AG04449 (cell line): ENCODE data around the gene SETDB2.

ENCODE experiments used
- CTCF ChIA-PET: fragments of 350-600 bp; formaldehyde crosslinking; extraction: SDS; loops from one replicate; lab custom pipeline; 2021; ENCODE audit warnings: antibody characterized with exemption; lab: Yijun Ruan, JAX
- POLR2A ChIA-PET: fragments of 400-600, 350-600 bp; formaldehyde crosslinking; extraction: SDS; loops from one replicate; lab custom pipeline; 2020; ENCODE audit warnings: antibody characterized with exemption, inconsistent platforms; lab: Yijun Ruan, JAX
- DNase-seq: peaks from one replicate; pipeline ENCODE4 v3.0.0-alpha.2; 2010; ENCODE audit warnings: low read depth, low spot score
- H3K4me3 ChIP-seq: 2 replicates; pipeline ENCODE4 v1.5.1; 2011; ENCODE audit warnings: low read depth, mild to moderate bottlenecking, control low read depth, low read length
- TF ChIP-seq, protein P1 (sequence below): IDR thresholded peaks from one replicate; pipeline ENCODE4 v1.5.1; 2011; ENCODE audit warnings: mild to moderate bottlenecking, moderate library complexity, low read length, control low read depth, inconsistent platforms; ENCODE audit not compliant: insufficient read depth; ENCODE audit errors: missing control alignments

Gene SETDB2

DNA sequence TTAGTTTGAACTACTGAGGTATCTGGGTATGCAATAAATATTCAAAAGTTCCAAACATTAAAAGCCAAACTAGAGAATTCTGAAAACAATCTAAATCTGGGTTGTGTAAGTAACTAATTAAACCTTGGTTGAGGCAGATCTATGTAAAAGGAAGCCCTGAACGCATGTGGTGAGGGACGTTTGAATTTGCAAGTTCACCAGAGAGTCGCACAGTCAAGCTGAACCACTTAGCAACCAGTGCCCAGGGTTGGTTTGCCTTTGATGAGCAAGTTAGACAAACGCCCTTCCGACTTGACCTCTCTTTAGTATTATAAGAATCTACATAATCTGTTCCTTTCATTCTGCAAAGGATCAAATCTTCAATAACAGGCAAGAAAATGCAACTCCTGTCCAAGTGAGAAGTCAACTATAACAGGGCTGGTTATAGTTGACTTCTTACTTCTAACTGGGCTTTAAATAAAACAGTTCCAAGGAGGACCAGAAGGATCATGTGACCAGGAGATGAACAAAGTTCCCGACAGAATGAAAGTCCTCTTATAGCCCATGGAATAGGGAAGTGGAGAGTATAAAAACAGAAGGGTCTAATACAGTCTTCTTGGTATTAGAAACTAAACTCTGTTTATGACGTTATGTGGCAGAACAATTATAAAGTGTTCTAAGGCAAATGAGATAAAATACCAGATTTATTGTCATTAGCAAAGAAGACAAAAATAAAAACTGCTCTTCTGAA is 92.2 kb downstream of the SETDB2 start:
- H3K4me3 ChIP-seq = no peak overlapping the region
- TF ChIP-seq, protein P1, sequence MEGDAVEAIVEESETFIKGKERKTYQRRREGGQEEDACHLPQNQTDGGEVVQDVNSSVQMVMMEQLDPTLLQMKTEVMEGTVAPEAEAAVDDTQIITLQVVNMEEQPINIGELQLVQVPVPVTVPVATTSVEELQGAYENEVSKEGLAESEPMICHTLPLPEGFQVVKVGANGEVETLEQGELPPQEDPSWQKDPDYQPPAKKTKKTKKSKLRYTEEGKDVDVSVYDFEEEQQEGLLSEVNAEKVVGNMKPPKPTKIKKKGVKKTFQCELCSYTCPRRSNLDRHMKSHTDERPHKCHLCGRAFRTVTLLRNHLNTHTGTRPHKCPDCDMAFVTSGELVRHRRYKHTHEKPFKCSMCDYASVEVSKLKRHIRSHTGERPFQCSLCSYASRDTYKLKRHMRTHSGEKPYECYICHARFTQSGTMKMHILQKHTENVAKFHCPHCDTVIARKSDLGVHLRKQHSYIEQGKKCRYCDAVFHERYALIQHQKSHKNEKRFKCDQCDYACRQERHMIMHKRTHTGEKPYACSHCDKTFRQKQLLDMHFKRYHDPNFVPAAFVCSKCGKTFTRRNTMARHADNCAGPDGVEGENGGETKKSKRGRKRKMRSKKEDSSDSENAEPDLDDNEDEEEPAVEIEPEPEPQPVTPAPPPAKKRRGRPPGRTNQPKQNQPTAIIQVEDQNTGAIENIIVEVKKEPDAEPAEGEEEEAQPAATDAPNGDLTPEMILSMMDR = no peak
- no peak for DNase-seq
- POLR2A ChIA-PET = no interaction called here
- CTCF ChIA-PET = interaction anchor here (1.4 kb wide), 1 partner anchor 8 kb away, joined by 3 read pairs; no protein-coding TSS in a partner anchor

DNA sequence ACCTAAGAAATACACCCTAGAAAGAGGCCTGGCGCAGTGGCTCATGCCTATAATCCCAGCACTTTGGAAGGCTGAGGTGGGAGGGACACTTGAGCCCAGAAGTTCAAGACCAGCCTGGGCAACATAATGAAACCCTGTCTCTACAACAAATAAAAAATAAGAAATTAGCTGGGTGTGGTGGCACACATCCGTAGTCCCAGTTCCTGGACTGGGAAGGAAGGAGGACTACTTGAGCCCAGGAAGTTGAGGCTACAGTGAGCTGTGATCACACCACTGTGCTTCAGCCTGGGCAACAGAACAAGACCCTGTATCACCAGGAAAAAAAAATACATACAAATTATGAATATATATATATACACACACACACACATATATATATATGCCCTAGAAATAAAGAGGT is 94.3 kb downstream of the SETDB2 start:
- H3K4me3 ChIP-seq = no peak overlapping the region
- POLR2A ChIA-PET = interaction anchor here (0.7 kb wide), 1 partner anchor 36 kb away, joined by 4 read pairs; no protein-coding TSS in a partner anchor
- no peak for DNase-seq
- CTCF ChIA-PET = no interaction called here
- TF ChIP-seq, protein P1 = no peak

DNA sequence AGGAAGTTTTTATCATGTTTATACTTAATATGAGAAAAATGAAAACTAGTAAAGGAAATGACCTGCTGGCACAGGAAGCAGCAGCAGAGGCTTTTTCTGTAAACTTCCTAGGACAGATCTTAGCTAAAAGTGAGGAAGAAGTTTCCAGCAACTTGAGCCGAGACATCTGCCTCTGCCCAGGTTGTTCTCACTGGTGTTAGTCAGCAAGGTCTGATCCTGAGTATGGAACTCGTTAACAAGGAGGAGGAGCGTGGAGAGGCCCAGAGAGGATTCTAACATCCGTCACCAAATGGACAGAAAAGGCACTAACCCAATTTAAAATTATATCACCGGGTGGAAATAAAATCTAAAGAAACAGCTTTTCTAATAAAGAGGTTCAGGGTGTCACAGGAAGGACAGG is 95.2 kb downstream of the SETDB2 start:
- no peak overlapping the region for H3K4me3 ChIP-seq
- CTCF ChIA-PET = interaction anchor here (1.1 kb wide), 1 partner anchor 31 kb away, joined by 3 read pairs; no protein-coding TSS in a partner anchor
- DNase-seq = no peak
- TF ChIP-seq, protein P1 = no peak
- POLR2A ChIA-PET = interaction anchor here (0.7 kb wide), 1 partner anchor 35 kb away, joined by 4 read pairs; no protein-coding TSS in a partner anchor

DNA sequence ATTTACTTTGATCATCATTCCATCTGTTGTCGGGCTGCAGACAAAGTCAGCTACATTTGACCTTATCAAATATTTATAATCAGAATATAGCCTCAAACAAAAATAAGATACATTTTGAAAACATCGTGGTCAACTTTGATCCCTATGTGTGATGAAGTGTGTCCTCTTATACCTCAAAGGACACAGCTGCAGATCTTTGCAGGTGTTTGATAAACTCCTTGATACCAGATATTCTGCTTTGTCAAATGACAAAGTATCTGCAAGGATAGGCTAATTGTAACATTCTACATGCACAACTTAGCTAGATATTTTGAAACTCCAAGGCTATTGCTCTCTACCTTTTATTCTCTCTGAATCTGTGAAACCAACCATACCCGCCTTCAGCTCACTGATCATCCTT is 95.7 kb downstream of the SETDB2 start:
- H3K4me3 ChIP-seq = no peak overlapping the region
- CTCF ChIA-PET = interaction anchor here (0.8 to 1.1 kb wide), 2 partner anchors 23 to 32 kb away, joined by 3 to 4 read pairs; no protein-coding TSS in a partner anchor
- DNase-seq = no peak
- TF ChIP-seq, protein P1 = no peak
- POLR2A ChIA-PET = no interaction called here

DNA sequence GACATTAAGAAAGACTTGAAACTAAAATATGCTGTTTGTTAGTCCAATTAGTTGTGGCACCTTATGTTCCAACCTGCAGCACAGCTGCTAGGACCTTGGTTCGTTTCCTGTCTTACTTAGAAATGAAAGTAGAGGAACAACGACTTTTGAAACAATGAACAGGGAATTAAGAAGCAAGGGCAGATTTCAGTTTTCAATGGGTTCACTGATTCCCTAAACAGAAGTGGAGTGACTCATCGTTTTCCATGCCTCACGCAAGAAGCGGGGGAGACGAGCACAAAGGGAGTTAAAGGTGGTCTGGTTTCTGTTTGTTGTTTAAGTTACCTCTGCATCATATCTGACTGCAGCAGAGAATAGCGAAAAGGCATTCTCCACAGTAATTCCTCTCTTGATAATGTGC is 96.5 kb downstream of the SETDB2 start:
- POLR2A ChIA-PET = no interaction called here
- no peak for DNase-seq
- CTCF ChIA-PET = interaction anchor here (0.8 to 1.1 kb wide), 2 partner anchors 22 to 33 kb away, joined by 3 to 4 read pairs; no protein-coding TSS in a partner anchor
- no peak overlapping the region for H3K4me3 ChIP-seq
- TF ChIP-seq, protein P1 = no peak

DNA sequence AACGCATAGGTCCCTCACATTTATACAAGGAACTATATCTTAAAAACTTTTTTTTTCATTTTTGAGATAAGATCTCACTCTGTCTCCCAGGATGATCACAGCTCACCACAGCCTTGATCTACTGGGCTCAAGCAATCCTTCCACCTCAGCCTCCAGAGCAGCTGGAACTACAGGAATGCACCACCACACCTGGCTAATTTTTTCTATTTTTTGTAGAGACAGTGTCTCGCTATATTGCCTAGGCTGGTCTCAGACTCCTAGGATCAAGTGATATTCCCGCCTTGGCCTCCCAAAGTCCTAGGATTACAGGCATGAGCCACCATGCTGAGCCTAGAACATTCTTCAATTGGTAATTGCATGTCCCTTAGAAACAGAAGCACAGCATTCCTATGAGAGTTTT is 99.6 kb downstream of the SETDB2 start:
- no peak overlapping the region for H3K4me3 ChIP-seq
- CTCF ChIA-PET = no interaction called here
- TF ChIP-seq, protein P1 = no peak
- no peak for DNase-seq
- POLR2A ChIA-PET = no interaction called here
